Measurements from ENCODE around the gene GCLC.

GCLC gene

GRCh38 chr6:53544470-53545308, at the start of gene GCLC:
TSS of gene GCLC (minus strand) at chr6:53545101. CDS start at chr6:53544645, 456 bp downstream.
- in situ Hi-C loops (cut with MboI; ENCODE audit: low sequenced_read_pairs), result no loop called here
- Histone ChIP-seq H3K36me3 (replicated peaks) (peaks cover 7% of the 10 kb centered on the region), H3K27me3 (ENCODE audit: low read depth) (no peaks in the 10 kb centered on the region), H3K4me1 (peaks cover 37% of the 10 kb centered on the region), H3K4me3 (peak within 1 kb of the TSS; percentile 72), H3K9me3 (no peaks in the 10 kb centered on the region)
- peak; percentile 93 to 96 for DNase-seq (ENCODE audit: low spot score in 2 of 2)

GRCh38 chr6:53594596-53594995, 49.7 kb upstream of the GCLC start:
- no peaks in the 10 kb centered on the region for H3K4me1 ChIP-seq
- DNase-seq (ENCODE audit: low spot score in 2 of 2), result no peak
- H3K36me3 ChIP-seq (replicated peaks), result no peaks in the 10 kb centered on the region
- no peak overlapping the region for H3K4me3 ChIP-seq
- in situ Hi-C loops (cut with MboI; ENCODE audit: low sequenced_read_pairs), result no loop called here
- H3K9me3 ChIP-seq, result no peaks in the 10 kb centered on the region
- H3K27me3 ChIP-seq (ENCODE audit: low read depth), result peaks cover 3% of the 10 kb centered on the region; the same call in 1 of the 2 replicates

- peaks cover 3% of the 10 kb centered on the region; the same call in 1 of the 2 replicates for H3K27me3 ChIP-seq (ENCODE audit: low read depth)
- DNase-seq (ENCODE audit: low spot score in 2 of 2), result no peak
- no peaks in the 10 kb centered on the region for H3K4me1 ChIP-seq
- no peaks in the 10 kb centered on the region for H3K36me3 ChIP-seq (replicated peaks)
- no peak overlapping the region for H3K4me3 ChIP-seq
- in situ Hi-C loops (cut with MboI; ENCODE audit: low sequenced_read_pairs), result no loop called here
- no peaks in the 10 kb centered on the region for H3K9me3 ChIP-seq
These were observed 48.1 kb upstream of the GCLC start for GRCh38 chr6:53593001-53593488.

- Histone ChIP-seq H3K4me3 (no peak overlapping the region), H3K4me1 (no peaks in the 10 kb centered on the region), H3K9me3 (no peaks in the 10 kb centered on the region), H3K27me3 (ENCODE audit: low read depth) (peaks cover 3% of the 10 kb centered on the region; the same call in 1 of the 2 replicates), H3K36me3 (replicated peaks) (no peaks in the 10 kb centered on the region)
- in situ Hi-C loops (cut with MboI; ENCODE audit: low sequenced_read_pairs), result no loop called here
- no peak for DNase-seq (ENCODE audit: low spot score in 2 of 2)
These were observed 47.0 kb upstream of the GCLC start for GRCh38 chr6:53591873-53592272.

- no peaks in the 10 kb centered on the region for H3K36me3 ChIP-seq (replicated peaks)
- peaks cover 3% of the 10 kb centered on the region; the same call in 1 of the 2 replicates for H3K27me3 ChIP-seq (ENCODE audit: low read depth)
- no peak overlapping the region for H3K4me3 ChIP-seq
- H3K4me1 ChIP-seq, result no peaks in the 10 kb centered on the region
- no peak for DNase-seq (ENCODE audit: low spot score in 2 of 2)
- H3K9me3 ChIP-seq, result no peaks in the 10 kb centered on the region
- in situ Hi-C loops (cut with MboI; ENCODE audit: low sequenced_read_pairs), result no loop called here
These were observed 44.1 kb upstream of the GCLC start for GRCh38 chr6:53588816-53589509.

- no peaks in the 10 kb centered on the region for H3K4me1 ChIP-seq
- DNase-seq (ENCODE audit: low spot score in 2 of 2), result no peak
- H3K9me3 ChIP-seq, result no peaks in the 10 kb centered on the region
- in situ Hi-C loops (cut with MboI; ENCODE audit: low sequenced_read_pairs), result no loop called here
- no peaks in the 10 kb centered on the region for H3K27me3 ChIP-seq (ENCODE audit: low read depth)
- no peak overlapping the region for H3K4me3 ChIP-seq
- no peaks in the 10 kb centered on the region for H3K36me3 ChIP-seq (replicated peaks)
These were observed 42.4 kb upstream of the GCLC start for GRCh38 chr6:53587291-53587690.

GRCh38 chr6:53585208-53585900, 40.5 kb upstream of the GCLC start:
- Histone ChIP-seq H3K4me1 (peaks cover 5% of the 10 kb centered on the region), H3K27me3 (ENCODE audit: low read depth) (no peaks in the 10 kb centered on the region), H3K9me3 (no peaks in the 10 kb centered on the region), H3K4me3 (no peak overlapping the region), H3K36me3 (replicated peaks) (no peaks in the 10 kb centered on the region)
- no peak for DNase-seq (ENCODE audit: low spot score in 2 of 2)
- in situ Hi-C loops (cut with MboI; ENCODE audit: low sequenced_read_pairs), result no loop called here

- in situ Hi-C loops (cut with MboI; ENCODE audit: low sequenced_read_pairs), result no loop called here
- no peak overlapping the region for H3K4me3 ChIP-seq
- no peak for DNase-seq (ENCODE audit: low spot score in 2 of 2)
- no peaks in the 10 kb centered on the region for H3K27me3 ChIP-seq (ENCODE audit: low read depth)
- no peaks in the 10 kb centered on the region for H3K36me3 ChIP-seq (replicated peaks)
- H3K9me3 ChIP-seq, result no peaks in the 10 kb centered on the region
- peaks cover 5% of the 10 kb centered on the region for H3K4me1 ChIP-seq
These were observed 39.8 kb upstream of the GCLC start for GRCh38 chr6:53584726-53585125.

GRCh38 chr6:53583451-53583850, 38.5 kb upstream of the GCLC start:
- no peak for DNase-seq (ENCODE audit: low spot score in 2 of 2)
- Histone ChIP-seq H3K4me1 (peaks cover 5% of the 10 kb centered on the region), H3K4me3 (no peak overlapping the region), H3K9me3 (no peaks in the 10 kb centered on the region), H3K27me3 (ENCODE audit: low read depth) (no peaks in the 10 kb centered on the region), H3K36me3 (replicated peaks) (no peaks in the 10 kb centered on the region)
- in situ Hi-C loops (cut with MboI; ENCODE audit: low sequenced_read_pairs), result no loop called here

- Histone ChIP-seq H3K27me3 (ENCODE audit: low read depth) (no peaks in the 10 kb centered on the region), H3K4me3 (no peak overlapping the region), H3K4me1 (peaks cover 5% of the 10 kb centered on the region), H3K9me3 (no peaks in the 10 kb centered on the region), H3K36me3 (replicated peaks) (no peaks in the 10 kb centered on the region)
- in situ Hi-C loops (cut with MboI; ENCODE audit: low sequenced_read_pairs), result no loop called here
- no peak for DNase-seq (ENCODE audit: low spot score in 2 of 2)
These were observed 38.1 kb upstream of the GCLC start for GRCh38 chr6:53582963-53583362.

GRCh38 chr6:53581856-53582255, 37.0 kb upstream of the GCLC start:
- Histone ChIP-seq H3K36me3 (replicated peaks) (no peaks in the 10 kb centered on the region), H3K9me3 (no peaks in the 10 kb centered on the region), H3K27me3 (ENCODE audit: low read depth) (no peaks in the 10 kb centered on the region), H3K4me1 (peaks cover 5% of the 10 kb centered on the region), H3K4me3 (no peak overlapping the region)
- in situ Hi-C loops (cut with MboI; ENCODE audit: low sequenced_read_pairs), result no loop called here
- DNase-seq (ENCODE audit: low spot score in 2 of 2), result no peak

GRCh38 chr6:53581173-53581773, 36.4 kb upstream of the GCLC start:
- Histone ChIP-seq H3K36me3 (replicated peaks) (no peaks in the 10 kb centered on the region), H3K4me1 (peaks cover 5% of the 10 kb centered on the region), H3K4me3 (no peak overlapping the region), H3K9me3 (no peaks in the 10 kb centered on the region), H3K27me3 (ENCODE audit: low read depth) (no peaks in the 10 kb centered on the region)
- peak; percentile 8 to 39 for DNase-seq (ENCODE audit: low spot score in 2 of 2)
- in situ Hi-C loops (cut with MboI; ENCODE audit: low sequenced_read_pairs), result no loop called here

GRCh38 chr6:53579338-53579737, 34.4 kb upstream of the GCLC start:
- H3K9me3 ChIP-seq, result no peaks in the 10 kb centered on the region
- H3K4me1 ChIP-seq, result peaks cover 5% of the 10 kb centered on the region
- H3K36me3 ChIP-seq (replicated peaks), result no peaks in the 10 kb centered on the region
- H3K4me3 ChIP-seq, result no peak overlapping the region
- DNase-seq (ENCODE audit: low spot score in 2 of 2), result no peak
- in situ Hi-C loops (cut with MboI; ENCODE audit: low sequenced_read_pairs), result no loop called here
- H3K27me3 ChIP-seq (ENCODE audit: low read depth), result no peaks in the 10 kb centered on the region
